ENCODE measurements around the gene CNBP.

- TF ChIP-seq CTCF (IDR thresholded peaks at IDR 0.05) (no peak), EP300 (IDR thresholded peaks at IDR 0.05) (no peak), POLR2A (IDR thresholded peaks at IDR 0.05) (no peak)
These were observed 65.0 kb downstream of the CNBP start for GRCh38 chr3:129118745-129119144.
